Uterus (tissue), 2 donors: ENCODE measurements around the gene ALG12.
"Not testable (repeated sequence)": the region's sequence is repeated elsewhere in the genome, so short reads cannot be mapped to it uniquely, and the experiment has no call there.

Experiments
- POLR2A ChIP-seq, 2 donors: fragments of 450-650 bp; IDR thresholded peaks; one replicate each; pipeline ENCODE4 v1.6.1; 2016; ENCODE audit warnings: antibody characterized with exemption in 2 of 2, mild to moderate bottlenecking in 1 of 2, moderate library complexity in 1 of 2
- TF ChIP-seq, protein P1 (sequence below), 4 experiments: fragments of 200-600 bp in 2 of 4; fragments of 450-650 bp in 2 of 4; sonication (generic) in 2 of 4; IDR thresholded peaks; one replicate each; pipeline ENCODE4 v1.5.1; 2016 to 2019; ENCODE audit warnings: antibody characterized with exemption in 4 of 4, mild to moderate bottlenecking in 2 of 4, moderate library complexity in 1 of 4

DNA sequence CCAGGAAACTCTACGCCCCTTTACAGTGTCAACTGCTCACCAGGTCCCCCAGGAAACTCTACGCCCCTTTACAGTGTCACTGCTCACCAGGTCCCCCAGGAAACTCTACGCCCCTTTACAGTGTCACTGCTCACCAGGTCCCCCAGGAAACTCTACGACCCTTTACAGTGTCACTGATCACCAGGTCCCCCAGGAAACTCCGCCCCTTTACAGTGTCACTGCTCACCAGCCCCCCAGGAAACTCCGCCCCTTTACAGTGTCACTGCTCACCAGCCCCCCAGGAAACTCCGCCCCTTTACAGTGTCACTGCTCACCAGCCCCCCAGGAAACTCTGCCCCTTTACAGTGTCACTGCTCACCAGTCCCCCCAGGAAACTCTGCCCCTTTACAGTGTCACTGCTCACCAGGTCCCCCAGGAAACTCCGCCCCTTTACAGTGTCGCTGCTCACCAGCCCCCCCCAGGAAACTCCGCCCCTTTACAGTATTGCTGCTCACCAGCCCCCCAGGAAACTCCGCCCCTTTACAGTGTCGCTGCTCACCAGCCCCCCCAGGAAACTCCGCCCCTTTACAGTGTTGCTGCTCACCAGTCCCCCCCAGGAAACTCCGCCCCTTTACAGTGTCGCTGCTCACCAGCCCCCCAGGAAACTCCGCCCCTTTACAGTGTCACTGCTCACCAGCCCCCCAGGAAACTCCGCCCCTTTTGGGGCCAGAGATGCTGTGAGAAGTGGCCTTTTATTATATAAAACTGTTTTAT is 27.0 kb upstream of the ALG12 start:
- TF ChIP-seq, protein P1, sequence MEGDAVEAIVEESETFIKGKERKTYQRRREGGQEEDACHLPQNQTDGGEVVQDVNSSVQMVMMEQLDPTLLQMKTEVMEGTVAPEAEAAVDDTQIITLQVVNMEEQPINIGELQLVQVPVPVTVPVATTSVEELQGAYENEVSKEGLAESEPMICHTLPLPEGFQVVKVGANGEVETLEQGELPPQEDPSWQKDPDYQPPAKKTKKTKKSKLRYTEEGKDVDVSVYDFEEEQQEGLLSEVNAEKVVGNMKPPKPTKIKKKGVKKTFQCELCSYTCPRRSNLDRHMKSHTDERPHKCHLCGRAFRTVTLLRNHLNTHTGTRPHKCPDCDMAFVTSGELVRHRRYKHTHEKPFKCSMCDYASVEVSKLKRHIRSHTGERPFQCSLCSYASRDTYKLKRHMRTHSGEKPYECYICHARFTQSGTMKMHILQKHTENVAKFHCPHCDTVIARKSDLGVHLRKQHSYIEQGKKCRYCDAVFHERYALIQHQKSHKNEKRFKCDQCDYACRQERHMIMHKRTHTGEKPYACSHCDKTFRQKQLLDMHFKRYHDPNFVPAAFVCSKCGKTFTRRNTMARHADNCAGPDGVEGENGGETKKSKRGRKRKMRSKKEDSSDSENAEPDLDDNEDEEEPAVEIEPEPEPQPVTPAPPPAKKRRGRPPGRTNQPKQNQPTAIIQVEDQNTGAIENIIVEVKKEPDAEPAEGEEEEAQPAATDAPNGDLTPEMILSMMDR (IDR thresholded peaks at IDR 0.05) = not testable (repeated sequence)
- not testable (repeated sequence) for TF ChIP-seq POLR2A (IDR thresholded peaks at IDR 0.05)
